Measurements from ENCODE around the gene C14orf93. TPM values are rescaled to one million over a fixed set of nuclear protein-coding genes. Genes with fewer than 3 reads are reported as not detected.

C14orf93 gene
- total RNA-seq, 2 experiments from 2014 or later: 7.0 to 8.9 TPM

- ChIA-PET POLR2A (interaction anchor here (1.1 to 1.2 kb wide), 2 partner anchors 72 to 74 kb away, joined by 7 to 8 read pairs; no protein-coding TSS in a partner anchor), CTCF (interaction anchor here (0.6 to 9.8 kb wide), 27 partner anchors 9 to 209 kb away, joined by 3 to 221 read pairs (median 5); partner anchors contain the start of genes CDH24, HAUS4 and PRMT5)
These were observed 23.9 kb downstream of the C14orf93 start for GRCh38 chr14:22985894-22986507.

GRCh38 chr14:22984959-22985658 lies 24.8 kb downstream of the C14orf93 start:
- POLR2A ChIA-PET: no interaction called here
- CTCF ChIA-PET: interaction anchor here (1.2 to 9.8 kb wide), 9 partner anchors 10 to 415 kb away, joined by 3 to 221 read pairs (median 15); partner anchors contain the start of genes CDH24 and HAUS4

GRCh38 chr14:22982477-22983245 lies 27.3 kb downstream of the C14orf93 start, which contains the start of gene AJUBA:
TSS of gene AJUBA (minus strand) at chr14:22982551. CDS start at chr14:22982266, 285 bp downstream.
- ChIA-PET POLR2A (no interaction called here), CTCF (interaction anchor here (0.6 to 9.8 kb wide), 23 partner anchors 8 to 412 kb away, joined by 3 to 221 read pairs (median 4); partner anchors contain the start of genes CDH24, HAUS4, LRP10 and MMP14)

- ChIA-PET CTCF (interaction anchor here (0.9 to 9.8 kb wide), 16 partner anchors 7 to 412 kb away, joined by 3 to 221 read pairs (median 5); partner anchors contain the start of genes CDH24, HAUS4, LRP10 and MMP14), POLR2A (interaction anchor here (0.6 kb wide), 1 partner anchor 25 kb away, joined by 3 read pairs; no protein-coding TSS in a partner anchor)
These were observed 28.0 kb downstream of the C14orf93 start for GRCh38 chr14:22981876-22982476.

- CTCF ChIA-PET: interaction anchor here (0.7 to 9.8 kb wide), 13 partner anchors 7 to 411 kb away, joined by 3 to 221 read pairs (median 4); partner anchors contain the start of genes CDH24, HAUS4, LRP10 and MMP14
These were observed 28.7 kb downstream of the C14orf93 start for GRCh38 chr14:22981090-22981875.

GRCh38 chr14:22980672-22981089 lies 29.3 kb downstream of the C14orf93 start:
- ChIA-PET POLR2A (no interaction called here), CTCF (interaction anchor here (0.7 to 9.8 kb wide), 5 partner anchors 6 to 410 kb away, joined by 3 to 111 read pairs (median 4); no protein-coding TSS in a partner anchor)

More at GRCh38 chr14:22981090-22981875, 28.7 kb downstream of the C14orf93 start:
- POLR2A ChIA-PET: interaction anchor here (0.6 kb wide), 1 partner anchor 26 kb away, joined by 3 read pairs; no protein-coding TSS in a partner anchor

- CTCF ChIA-PET: interaction anchor here (1.0 kb wide), 1 partner anchor 89 kb away, joined by 4 read pairs; no protein-coding TSS in a partner anchor
- POLR2A ChIA-PET: no interaction called here
These were observed 30.1 kb downstream of the C14orf93 start for GRCh38 chr14:22979748-22980392.

- POLR2A ChIA-PET: no interaction called here
These were observed 30.8 kb downstream of the C14orf93 start for GRCh38 chr14:22978981-22979671.

GRCh38 chr14:22978487-22978837 lies 31.5 kb downstream of the C14orf93 start:
- ChIA-PET POLR2A (interaction anchor here (0.5 kb wide), 1 partner anchor 23 kb away, joined by 5 read pairs; no protein-coding TSS in a partner anchor), CTCF (interaction anchor here (0.8 to 8.4 kb wide), 3 partner anchors 7 to 90 kb away, joined by 3 to 111 read pairs (median 4); partner anchors contain the start of gene AJUBA)

More at GRCh38 chr14:22978981-22979671, 30.8 kb downstream of the C14orf93 start:
- CTCF ChIA-PET: interaction anchor here (1.4 to 8.4 kb wide), 2 partner anchors 6 to 16 kb away, joined by 4 to 111 read pairs; partner anchors contain the start of gene AJUBA

GRCh38 chr14:22977684-22978486 lies 32.1 kb downstream of the C14orf93 start:
- POLR2A ChIA-PET: interaction anchor here (0.5 kb wide), 1 partner anchor 23 kb away, joined by 5 read pairs; no protein-coding TSS in a partner anchor
- CTCF ChIA-PET: interaction anchor here (0.8 to 8.4 kb wide), 4 partner anchors 7 to 91 kb away, joined by 3 to 111 read pairs (median 5); partner anchors contain the start of genes AJUBA and CDH24

- ChIA-PET POLR2A (no interaction called here), CTCF (interaction anchor here (1.4 to 8.4 kb wide), 2 partner anchors 8 to 80 kb away, joined by 6 to 111 read pairs; partner anchors contain the start of genes AJUBA and CDH24)
These were observed 32.6 kb downstream of the C14orf93 start for GRCh38 chr14:22977434-22977683.

GRCh38 chr14:22976620-22977433 lies 33.1 kb downstream of the C14orf93 start:
- ChIA-PET CTCF (interaction anchor here (0.7 to 8.4 kb wide), 3 partner anchors 8 to 206 kb away, joined by 3 to 111 read pairs (median 6); partner anchors contain the start of genes AJUBA and CDH24), POLR2A (interaction anchor here (0.6 kb wide), 1 partner anchor 1723 kb away, joined by 3 read pairs; no protein-coding TSS in a partner anchor)

- POLR2A ChIA-PET: no interaction called here
- CTCF ChIA-PET: interaction anchor here (0.9 to 8.4 kb wide), 3 partner anchors 10 to 83 kb away, joined by 3 to 111 read pairs (median 28); partner anchors contain the start of genes AJUBA and CDH24
These were observed 35.2 kb downstream of the C14orf93 start for GRCh38 chr14:22974530-22975313.

Measured in activated CD8-positive, alpha-beta memory T cell treated with anti-CD3 and anti-CD28 coated beads for 36 hours (primary cell).